Left ventricle myocardium inferior (tissue), 1 donor: ENCODE results near the gene NRIP2. TPM values are rescaled to one million over a fixed set of nuclear protein-coding genes. Genes with fewer than 3 reads are reported as not detected.

ENCODE experiments used
- DNase-seq: peaks from one replicate; pipeline ENCODE4 v3.0.0-alpha.2; 2020
- H3K27ac ChIP-seq: fragments of 200-600 bp; replicated peaks from 2 replicates; pipeline ENCODE4 v1.8.0; 2021
- H3K27me3 ChIP-seq: fragments of 200-600 bp; 2 replicates; pipeline ENCODE4 v1.8.0; 2021; ENCODE audit warnings: low read depth
- H3K36me3 ChIP-seq: fragments of 200-600 bp; 2 replicates; pipeline ENCODE4 v1.8.0; 2021
- H3K4me1 ChIP-seq: fragments of 200-600 bp; 2 replicates; pipeline ENCODE4 v1.8.0; 2021
- H3K4me3 ChIP-seq: fragments of 200-600 bp; 2 replicates; pipeline ENCODE4 v1.8.0; 2021; ENCODE audit warnings: mild to moderate bottlenecking, moderate library complexity
- H3K9me3 ChIP-seq: fragments of 200-600 bp; replicated peaks from 2 replicates; pipeline ENCODE4 v1.8.0; 2021
- CTCF ChIP-seq: fragments of 200-600 bp; IDR thresholded peaks from 2 replicates; pipeline ENCODE4 v1.8.0; 2021; ENCODE audit warnings: antibody characterized with exemption, mild to moderate bottlenecking, borderline replicate concordance
- intact Hi-C: fragments of 100-400 bp; cut with micrococcal nuclease; formaldehyde crosslinking; loops from one replicate; pipeline ENCODE4 v1.11.0; 2022
- total RNA-seq: library from RNA; stranded (reverse); fragmentation: NEBNext Ultra II Directional; extraction: Animal tissue kit (Norgen Biotek cat#: 25700); gene quantifications from one replicate; pipeline ENCODE4 v1.2.1, GENCODE V29; 2021
- donor health status: DM: no; HTN: yes; CAD: no; lungs with severe emphysema.

Gene NRIP2
- total RNA-seq, 1 donor from 2014 or later = 1.2 TPM

GRCh38 chr12:2833327-2833726 is 1.5 kb downstream of the NRIP2 start:
- Histone ChIP-seq H3K4me1 (peaks cover 22% of the 10 kb centered on the region), H3K27me3 (peaks cover 11% of the 10 kb centered on the region), H3K9me3 (no peaks in the 10 kb centered on the region), H3K4me3 (peak overlapping the region; percentile 56), H3K27ac (peak overlapping the region; percentile 55), H3K36me3 (peaks cover 29% of the 10 kb centered on the region)
- intact Hi-C loops = no loop called here
- no peak for TF ChIP-seq CTCF
- no peak for DNase-seq

GRCh38 chr12:2832550-2833127 is 2.2 kb downstream of the NRIP2 start:
- Histone ChIP-seq H3K36me3 (peaks cover 36% of the 10 kb centered on the region), H3K9me3 (no peaks in the 10 kb centered on the region), H3K4me1 (peaks cover 22% of the 10 kb centered on the region), H3K27ac (peak overlapping the region; percentile 55), H3K27me3 (peaks cover 11% of the 10 kb centered on the region), H3K4me3 (peak overlapping the region; percentile 56)
- no peak for DNase-seq
- intact Hi-C loops = no loop called here
- TF ChIP-seq CTCF = no peak

- Histone ChIP-seq H3K4me3 (no peak overlapping the region), H3K36me3 (peaks cover 69% of the 10 kb centered on the region), H3K9me3 (no peaks in the 10 kb centered on the region), H3K27me3 (no peaks in the 10 kb centered on the region), H3K4me1 (peaks cover 5% of the 10 kb centered on the region), H3K27ac (no peak overlapping the region)
- DNase-seq = no peak
- TF ChIP-seq CTCF = no peak
- intact Hi-C loops = no loop called here
These were observed 5.6 kb downstream of the NRIP2 start for GRCh38 chr12:2829275-2829674.

GRCh38 chr12:2826721-2827515 is 7.9 kb downstream of the NRIP2 start:
- Histone ChIP-seq H3K36me3 (peaks cover 88% of the 10 kb centered on the region), H3K4me1 (no peaks in the 10 kb centered on the region), H3K27ac (no peak overlapping the region), H3K4me3 (no peak overlapping the region), H3K9me3 (no peaks in the 10 kb centered on the region), H3K27me3 (no peaks in the 10 kb centered on the region)
- TF ChIP-seq CTCF = no peak
- no peak for DNase-seq
- intact Hi-C loops = no loop called here

- intact Hi-C loops = no loop called here
- H3K36me3 ChIP-seq = peaks cover 88% of the 10 kb centered on the region
- H3K27ac ChIP-seq = no peak overlapping the region
- no peaks in the 10 kb centered on the region for H3K4me1 ChIP-seq
- H3K9me3 ChIP-seq = no peaks in the 10 kb centered on the region
- no peaks in the 10 kb centered on the region for H3K27me3 ChIP-seq
- H3K4me3 ChIP-seq = no peak overlapping the region
- DNase-seq = no peak
- TF ChIP-seq CTCF = no peak
These were observed 8.8 kb downstream of the NRIP2 start for GRCh38 chr12:2826036-2826435.
